Right atrium auricular region (tissue), 2 donors: ENCODE measurements around the gene LSM4. TPM values are rescaled to one million over a fixed set of nuclear protein-coding genes. Genes with fewer than 3 reads are reported as not detected.

Source experiments
- DNase-seq: peaks from one replicate; pipeline ENCODE4 v3.0.0-alpha.2; 2019; ENCODE audit warnings: low spot score
- H3K27ac ChIP-seq, 2 donors: fragments of 200-600 bp; sonication (generic); 1 replicate in 1 of 2; 2 replicates in 1 of 2; pipeline ENCODE4 v1.5.1; 2016 to 2019
- H3K27me3 ChIP-seq, 2 donors: fragments of 200-600 bp; sonication (generic); one replicate each; pipeline versions ENCODE4 v1.5.1 to v1.6.0; 2017 to 2019
- H3K36me3 ChIP-seq: fragments of 200-600 bp; sonication (generic); one replicate; pipeline ENCODE4 v1.5.1; 2016
- H3K4me1 ChIP-seq, 2 donors: fragments of 200-600 bp; sonication (generic); one replicate each; pipeline versions ENCODE4 v1.5.1 to v1.6.0; 2017 to 2019
- H3K4me3 ChIP-seq, 2 donors: fragments of 200-600 bp; sonication (generic); 1 replicate in 1 of 2; 2 replicates in 1 of 2; pipeline ENCODE4 v1.5.1; 2017 to 2019; ENCODE audit warnings: mild to moderate bottlenecking in 1 of 2, moderate library complexity in 1 of 2
- H3K9me3 ChIP-seq, 2 donors: fragments of 200-600 bp; sonication (generic); one replicate each; pipeline ENCODE4 v1.5.1; 2019
- CTCF ChIP-seq, 2 donors: fragments of 200-600 bp; sonication (generic); IDR thresholded peaks; one replicate each; pipeline ENCODE4 v1.5.1; 2019; ENCODE audit warnings: antibody characterized with exemption in 2 of 2
- total RNA-seq, 2 donors: library from RNA; depleted of rRNA; stranded (reverse); fragments of >200 nt; gene quantifications; one replicate each; pipeline ENCODE4 v1.1.0, GENCODE V29; 2016

Gene LSM4
- total RNA-seq, 2 donors from 2014 or later: 68.5 to 97.3 TPM

- peaks cover 34% of the 10 kb centered on the region for H3K36me3 ChIP-seq
- H3K27ac ChIP-seq: no peak overlapping the region
- no peaks in the 10 kb centered on the region for H3K9me3 ChIP-seq
Measured at GRCh38 chr19:18311502-18312091, 11.3 kb downstream of the LSM4 start.

GRCh38 chr19:18310966-18311365 lies 11.9 kb downstream of the LSM4 start:
- H3K4me3 ChIP-seq: no peak overlapping the region
- no peaks in the 10 kb centered on the region for H3K27me3 ChIP-seq
- peaks cover 34% of the 10 kb centered on the region for H3K36me3 ChIP-seq
- H3K27ac ChIP-seq: no peak overlapping the region
- no peak for DNase-seq
- peaks cover 0 to 11% of the 10 kb centered on the region in 2 donors for H3K4me1 ChIP-seq
- TF ChIP-seq CTCF (IDR thresholded peaks at IDR 0.05): no peak
- H3K9me3 ChIP-seq: no peaks in the 10 kb centered on the region

More at GRCh38 chr19:18311502-18312091, 11.3 kb downstream of the LSM4 start:
- no peak overlapping the region for H3K4me3 ChIP-seq
- DNase-seq: no peak
- H3K4me1 ChIP-seq: peaks cover 0 to 5% of the 10 kb centered on the region in 2 donors
- TF ChIP-seq CTCF (IDR thresholded peaks at IDR 0.05): no peak
- H3K27me3 ChIP-seq: no peaks in the 10 kb centered on the region

GRCh38 chr19:18310118-18310909 lies 12.6 kb downstream of the LSM4 start:
- no peaks in the 10 kb centered on the region for H3K9me3 ChIP-seq
- no peak overlapping the region for H3K4me3 ChIP-seq
- H3K27ac ChIP-seq: no peak overlapping the region
- peaks cover 0 to 18% of the 10 kb centered on the region in 2 donors for H3K4me1 ChIP-seq
- DNase-seq: no peak
- H3K27me3 ChIP-seq: no peaks in the 10 kb centered on the region
- H3K36me3 ChIP-seq: peaks cover 34% of the 10 kb centered on the region
- TF ChIP-seq CTCF (IDR thresholded peaks at IDR 0.05): no peak

- Histone ChIP-seq H3K4me1 (peaks cover 0 to 25% of the 10 kb centered on the region in 2 donors), H3K4me3 (no peak overlapping the region), H3K27me3 (no peaks in the 10 kb centered on the region), H3K9me3 (no peaks in the 10 kb centered on the region), H3K36me3 (peaks cover 34% of the 10 kb centered on the region), H3K27ac (no peak overlapping the region)
- no peak for TF ChIP-seq CTCF (IDR thresholded peaks at IDR 0.05)
- no peak for DNase-seq
Measured at GRCh38 chr19:18309525-18310064, 13.3 kb downstream of the LSM4 start.

- TF ChIP-seq CTCF (IDR thresholded peaks at IDR 0.05): no peak
- H3K36me3 ChIP-seq: peaks cover 34% of the 10 kb centered on the region
- H3K9me3 ChIP-seq: no peaks in the 10 kb centered on the region
- DNase-seq: no peak
- peaks cover 0 to 31% of the 10 kb centered on the region in 2 donors for H3K4me1 ChIP-seq
- H3K27me3 ChIP-seq: no peaks in the 10 kb centered on the region
- no peak overlapping the region for H3K4me3 ChIP-seq
- no peak overlapping the region for H3K27ac ChIP-seq
Measured at GRCh38 chr19:18308948-18309325, 13.9 kb downstream of the LSM4 start.
